Testis (tissue), 3 donors: ENCODE data around the gene PLA1A. TPM values are rescaled to one million over a fixed set of nuclear protein-coding genes. Genes with fewer than 3 reads are reported as not detected.

ENCODE experiments used
- DNase-seq: peaks from one replicate; pipeline ENCODE4 v3.0.0-alpha.2; 2019
- H3K27ac ChIP-seq, 2 donors: fragments of 200-600 bp; sonication (generic); one replicate each; pipeline ENCODE4 v1.5.1; 2019
- H3K27me3 ChIP-seq: fragments of 200-600 bp; sonication (generic); one replicate; pipeline ENCODE4 v1.5.1; 2019
- H3K36me3 ChIP-seq: fragments of 200-600 bp; sonication (generic); one replicate; pipeline ENCODE4 v1.5.1; 2017; ENCODE audit warnings: low read depth; ENCODE audit errors: missing control alignments
- H3K4me1 ChIP-seq: fragments of 200-600 bp; sonication (generic); one replicate; pipeline ENCODE4 v1.5.1; 2019
- H3K4me3 ChIP-seq, 2 donors: fragments of 200-600 bp; sonication (generic); one replicate each; pipeline ENCODE4 v1.5.1; 2017 to 2019
- H3K9me3 ChIP-seq: fragments of 200-600 bp; sonication (generic); one replicate; pipeline ENCODE4 v1.5.1; 2017
- CTCF ChIP-seq, 3 experiments: fragments of 450-650 bp in 2 of 3; fragments of 200-600 bp in 1 of 3; sonication (generic) in 1 of 3; IDR thresholded peaks; one replicate each; pipeline ENCODE4 v1.5.1; 2016 to 2019; ENCODE audit warnings: antibody characterized with exemption in 3 of 3, mild to moderate bottlenecking in 2 of 3, moderate library complexity in 1 of 3
- POLR2A ChIP-seq: fragments of 450-650 bp; IDR thresholded peaks from one replicate; pipeline ENCODE4 v1.6.1; 2017; ENCODE audit warnings: antibody characterized with exemption, mild to moderate bottlenecking, moderate library complexity
- WGBS, 2 donors: methylation state at CpG; one replicate each; pipeline ENCODE4 v1.1.5; 2018; 5-methylcytosine and 5-hydroxymethylcytosine counted together
- intact Hi-C: fragments of 100-400 bp; cut with DNase I; formaldehyde crosslinking; loops from one replicate; pipeline ENCODE4 v1.15.1; 2023; ENCODE audit warnings: low total_unique reads
- polyA plus RNA-seq: library from polyadenylated mRNA; stranded (reverse); fragments of 350-450 nt; fragmentation: Illumina TruSeq; extraction: RNeasy Lipid Tissue Mini Kit (QIAGEN cat#74804); gene quantifications from one replicate; pipeline ENCODE4 v1.2.3, GENCODE V29; 2014; ENCODE audit warnings: low read depth, low replicate concordance; ENCODE audit not compliant: insufficient read depth
- total RNA-seq, 2 donors: library from RNA; depleted of rRNA; stranded (reverse); fragments of >200 nt; gene quantifications; one replicate each; pipeline ENCODE4 v1.2.3, GENCODE V29; 2016

The PLA1A gene
- total and polyA plus RNA-seq, 3 donors from 2014 or later: 0.87 to 8.7 (median 2.7) TPM

GRCh38 chr3:119625451-119626153 is 27.9 kb downstream of the PLA1A start:
- H3K27me3 ChIP-seq: no peaks in the 10 kb centered on the region
- H3K36me3 ChIP-seq: no peaks in the 10 kb centered on the region
- TF ChIP-seq CTCF (IDR thresholded peaks at IDR 0.05): no peak
- no peak for TF ChIP-seq POLR2A
- H3K9me3 ChIP-seq: no peaks in the 10 kb centered on the region
- WGBS, 2 donors: 77 to 84% methylated on average over 6 to 8 of the region's 8 CpGs
- no peak for DNase-seq
- intact Hi-C loops: no loop called here
- H3K4me3 ChIP-seq: no peak overlapping the region
- H3K27ac ChIP-seq: no peak overlapping the region
- peaks cover 6% of the 10 kb centered on the region for H3K4me1 ChIP-seq

GRCh38 chr3:119626196-119626595 is 28.5 kb downstream of the PLA1A start:
- intact Hi-C loops: no loop called here
- Histone ChIP-seq H3K4me1 (peaks cover 9% of the 10 kb centered on the region), H3K9me3 (no peaks in the 10 kb centered on the region), H3K27me3 (no peaks in the 10 kb centered on the region), H3K27ac (no peak overlapping the region), H3K36me3 (no peaks in the 10 kb centered on the region), H3K4me3 (no peak overlapping the region)
- TF ChIP-seq CTCF (IDR thresholded peaks at IDR 0.05): no peak
- no peak for DNase-seq
- WGBS, 2 donors: 78 to 90% methylated on average over 1 of the region's 1 CpG

- Histone ChIP-seq H3K27ac (peak overlapping the region; percentile 49 to 84), H3K36me3 (no peaks in the 10 kb centered on the region), H3K4me1 (peaks cover 14% of the 10 kb centered on the region), H3K9me3 (no peaks in the 10 kb centered on the region), H3K4me3 (no peak overlapping the region), H3K27me3 (no peaks in the 10 kb centered on the region)
- TF ChIP-seq POLR2A (no peak), CTCF (IDR thresholded peaks at IDR 0.05) (no peak)
- 48 to 60% methylated on average over 8 of the region's 8 CpGs for WGBS, 2 donors
- DNase-seq: no peak
- intact Hi-C loops: no loop called here
These were observed 29.8 kb downstream of the PLA1A start for GRCh38 chr3:119627461-119627860.

- H3K27ac ChIP-seq: peak overlapping the region in 1 of 2 donors; percentile 84
- no peak for DNase-seq
- H3K4me3 ChIP-seq: no peak overlapping the region
- WGBS, 2 donors: 77 to 78% methylated on average over 4 of the region's 4 CpGs
- no peaks in the 10 kb centered on the region for H3K9me3 ChIP-seq
- no peaks in the 10 kb centered on the region for H3K36me3 ChIP-seq
- intact Hi-C loops: no loop called here
- H3K27me3 ChIP-seq: no peaks in the 10 kb centered on the region
- no peak for TF ChIP-seq POLR2A
- peaks cover 18% of the 10 kb centered on the region for H3K4me1 ChIP-seq
These were observed 30.7 kb downstream of the PLA1A start for GRCh38 chr3:119628390-119628789.

GRCh38 chr3:119628816-119629445 is 31.2 kb downstream of the PLA1A start:
- 33 to 40% methylated on average over 1 of the region's 1 CpG for WGBS, 2 donors
- Histone ChIP-seq H3K27me3 (no peaks in the 10 kb centered on the region), H3K27ac (peak overlapping the region in 1 of 2 donors; percentile 84), H3K4me3 (no peak overlapping the region), H3K4me1 (peaks cover 18% of the 10 kb centered on the region), H3K36me3 (no peaks in the 10 kb centered on the region), H3K9me3 (no peaks in the 10 kb centered on the region)
- TF ChIP-seq POLR2A: no peak
- no peak for TF ChIP-seq CTCF (IDR thresholded peaks at IDR 0.05)
- no peak for DNase-seq
- intact Hi-C loops: no loop called here
